Endodermal cell (in vitro differentiated cells): ENCODE measurements around the gene CHRNA3. TPM values are rescaled to one million over a fixed set of nuclear protein-coding genes. Genes with fewer than 3 reads are reported as not detected.

Experiments used
- DNase-seq: peaks from one replicate; pipeline ENCODE4 v3.0.0-alpha.2; 2017
- H3K27ac ChIP-seq: 2 replicates; pipeline ENCODE4 v1.5.1; 2013; ENCODE audit warnings: mild to moderate bottlenecking, low read depth, low read length, moderate library complexity
- H3K27me3 ChIP-seq: 2 replicates; pipeline ENCODE4 v1.6.1; 2013; ENCODE audit warnings: mild to moderate bottlenecking, low read length, moderate library complexity; ENCODE audit not compliant: insufficient read depth, control insufficient read depth, poor library complexity, severe bottlenecking
- H3K36me3 ChIP-seq: 2 replicates; pipeline ENCODE4 v1.7.0; 2013; ENCODE audit warnings: mild to moderate bottlenecking, low read length, moderate library complexity; ENCODE audit not compliant: control insufficient read depth, insufficient read depth
- H3K4me1 ChIP-seq: one replicate; pipeline ENCODE4 v1.7.0; 2013; ENCODE audit warnings: low read length; ENCODE audit not compliant: control insufficient read depth, insufficient read depth
- H3K4me3 ChIP-seq: 2 replicates; pipeline ENCODE4 v1.5.1; 2013; ENCODE audit warnings: mild to moderate bottlenecking, low read length, moderate library complexity
- H3K9ac ChIP-seq: 2 replicates; pipeline ENCODE4 v1.6.1; 2013; ENCODE audit warnings: mild to moderate bottlenecking, low read length, moderate library complexity; ENCODE audit not compliant: poor library complexity, severe bottlenecking; ENCODE audit errors: extremely low read depth
- H3K9me3 ChIP-seq: 2 replicates; pipeline ENCODE4 v1.6.1; 2013; ENCODE audit warnings: mild to moderate bottlenecking, low read length, moderate library complexity; ENCODE audit not compliant: control insufficient read depth
- H3K27ac Mint-ChIP-seq: 2 replicates; pipeline ENCODE4 v1.8.0; 2020; ENCODE audit warnings: mixed read lengths
- H3K27me3 Mint-ChIP-seq: 2 replicates; pipeline ENCODE4 v1.8.0; 2021; ENCODE audit warnings: mild to moderate bottlenecking, mixed read lengths; ENCODE audit not compliant: insufficient read depth
- H3K36me3 Mint-ChIP-seq: 2 replicates; pipeline ENCODE4 v1.8.0; 2020; ENCODE audit warnings: low read depth, mixed read lengths
- H3K4me1 Mint-ChIP-seq: 2 replicates; pipeline ENCODE4 v1.8.0; 2020; ENCODE audit warnings: mixed read lengths
- H3K4me3 Mint-ChIP-seq: 2 replicates; pipeline ENCODE4 v1.8.0; 2020; ENCODE audit warnings: mild to moderate bottlenecking, moderate library complexity, mixed read lengths
- H3K9me3 Mint-ChIP-seq: 2 replicates; pipeline ENCODE4 v1.8.0; 2020; ENCODE audit warnings: mild to moderate bottlenecking, mixed read lengths
- WGBS, 2 experiments: methylation state at CpG; one replicate each; pipeline versions ENCODE4 v1.1.5 to v1.1.7; 2013; ENCODE audit warnings: missing lambda C conversion rate in 2 of 2, mixed read lengths in 1 of 2; ENCODE audit not compliant: insufficient coverage in 1 of 2, insufficient read length in 1 of 2; 5-methylcytosine and 5-hydroxymethylcytosine counted together
- total RNA-seq, 2 donors: library from RNA; stranded (reverse); fragmentation: NEBNext Ultra II Directional in 1 of 2; extraction: Animal tissue kit (Norgen Biotek cat#: 25700) in 1 of 2; gene quantifications; 2 replicates in 1 of 2; 3 replicates in 1 of 2; pipeline ENCODE4 v1.2.1, GENCODE V29; 2021
- TF ChIP-seq, protein P1 (sequence below): fragments of 200-600 bp; sonication (generic); conservative IDR thresholded peaks from 2 replicates; pipeline ENCODE4 v1.5.0; 2021; ENCODE audit warnings: antibody characterized with exemption, mild to moderate bottlenecking

CHRNA3 gene
- total RNA-seq, 2 donors from 2014 or later = 1.6 to 3.7 TPM

GRCh38 chr15:78628227-78628626 lies 7.4 kb upstream of the CHRNA3 start:
- Mint-ChIP-seq H3K27ac (no peak overlapping the region), H3K36me3 (peaks cover 6% of the 10 kb centered on the region), H3K4me3 (no peak overlapping the region), H3K9me3 (peaks cover 6% of the 10 kb centered on the region), H3K4me1 (no peaks in the 10 kb centered on the region), H3K27me3 (peaks cover 3% of the 10 kb centered on the region)
- H3K9ac ChIP-seq = no peak overlapping the region
- no peaks in the 10 kb centered on the region for H3K4me1 ChIP-seq
- TF ChIP-seq, protein P1, sequence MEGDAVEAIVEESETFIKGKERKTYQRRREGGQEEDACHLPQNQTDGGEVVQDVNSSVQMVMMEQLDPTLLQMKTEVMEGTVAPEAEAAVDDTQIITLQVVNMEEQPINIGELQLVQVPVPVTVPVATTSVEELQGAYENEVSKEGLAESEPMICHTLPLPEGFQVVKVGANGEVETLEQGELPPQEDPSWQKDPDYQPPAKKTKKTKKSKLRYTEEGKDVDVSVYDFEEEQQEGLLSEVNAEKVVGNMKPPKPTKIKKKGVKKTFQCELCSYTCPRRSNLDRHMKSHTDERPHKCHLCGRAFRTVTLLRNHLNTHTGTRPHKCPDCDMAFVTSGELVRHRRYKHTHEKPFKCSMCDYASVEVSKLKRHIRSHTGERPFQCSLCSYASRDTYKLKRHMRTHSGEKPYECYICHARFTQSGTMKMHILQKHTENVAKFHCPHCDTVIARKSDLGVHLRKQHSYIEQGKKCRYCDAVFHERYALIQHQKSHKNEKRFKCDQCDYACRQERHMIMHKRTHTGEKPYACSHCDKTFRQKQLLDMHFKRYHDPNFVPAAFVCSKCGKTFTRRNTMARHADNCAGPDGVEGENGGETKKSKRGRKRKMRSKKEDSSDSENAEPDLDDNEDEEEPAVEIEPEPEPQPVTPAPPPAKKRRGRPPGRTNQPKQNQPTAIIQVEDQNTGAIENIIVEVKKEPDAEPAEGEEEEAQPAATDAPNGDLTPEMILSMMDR = no peak
- 79 to 87% methylated on average over 5 to 6 of the region's 6 CpGs for WGBS, 2 experiments
- H3K4me3 ChIP-seq = no peak overlapping the region
- peaks cover 2% of the 10 kb centered on the region for H3K27me3 ChIP-seq
- no peaks in the 10 kb centered on the region for H3K36me3 ChIP-seq
- no peak overlapping the region for H3K27ac ChIP-seq
- DNase-seq = no peak
- H3K9me3 ChIP-seq = peaks cover 5% of the 10 kb centered on the region

GRCh38 chr15:78627348-78627747 lies 6.6 kb upstream of the CHRNA3 start:
- TF ChIP-seq, protein P1 = no peak
- Histone ChIP-seq H3K27ac (no peak overlapping the region), H3K4me3 (no peak overlapping the region), H3K9me3 (no peaks in the 10 kb centered on the region), H3K9ac (no peak overlapping the region), H3K27me3 (peaks cover 11% of the 10 kb centered on the region), H3K4me1 (no peaks in the 10 kb centered on the region), H3K36me3 (no peaks in the 10 kb centered on the region)
- 90 to 97% methylated on average over 8 of the region's 8 CpGs for WGBS, 2 experiments
- Mint-ChIP-seq H3K4me3 (no peak overlapping the region), H3K9me3 (no peaks in the 10 kb centered on the region), H3K4me1 (no peaks in the 10 kb centered on the region), H3K27me3 (peaks cover 12% of the 10 kb centered on the region), H3K27ac (no peak overlapping the region), H3K36me3 (peaks cover 2% of the 10 kb centered on the region)
- DNase-seq = no peak

- Mint-ChIP-seq H3K4me3 (no peak overlapping the region), H3K27ac (no peak overlapping the region), H3K4me1 (no peaks in the 10 kb centered on the region), H3K27me3 (peaks cover 20% of the 10 kb centered on the region), H3K9me3 (no peaks in the 10 kb centered on the region), H3K36me3 (peaks cover 2% of the 10 kb centered on the region)
- Histone ChIP-seq H3K27ac (no peak overlapping the region), H3K4me1 (no peaks in the 10 kb centered on the region), H3K36me3 (no peaks in the 10 kb centered on the region), H3K4me3 (no peak overlapping the region), H3K27me3 (peaks cover 20% of the 10 kb centered on the region), H3K9ac (no peak overlapping the region), H3K9me3 (no peaks in the 10 kb centered on the region)
- no peak for DNase-seq
- 91 to 97% methylated on average over 3 to 5 of the region's 6 CpGs for WGBS, 2 experiments
- TF ChIP-seq, protein P1 = no peak
Observed at GRCh38 chr15:78626381-78626995, 5.7 kb upstream of the CHRNA3 start.
